ENCODE data around the gene HTT-AS.

The HTT-AS gene

DNA sequence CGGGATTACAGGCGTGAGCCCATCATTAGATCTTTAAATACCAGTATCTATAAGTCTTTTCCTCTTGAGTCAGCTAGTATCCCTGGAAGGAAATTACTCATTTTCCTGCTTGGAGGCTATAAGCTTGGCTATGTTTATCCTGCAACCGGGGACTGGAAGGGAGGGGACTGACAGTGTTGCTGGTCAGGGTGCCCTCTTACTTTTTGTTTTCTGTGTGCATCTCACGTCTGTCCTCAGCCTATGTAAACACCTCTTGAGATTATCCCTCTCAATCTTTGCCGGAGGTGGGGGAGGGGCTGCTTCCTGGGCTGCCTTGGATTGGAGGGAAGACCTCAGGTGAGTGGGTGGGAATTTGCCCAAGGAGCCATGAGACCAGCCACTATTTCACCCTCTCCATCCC lies 37.1 kb upstream of the HTT-AS start:
- no peak for DNase-seq (ENCODE audit: extremely low spot score)
- POLR2A ChIA-PET = no interaction called here
- CTCF ChIA-PET = interaction anchor here (1.0 to 1.7 kb wide), 6 partner anchors 9 to 369 kb away, joined by 3 to 5 read pairs (median 4); no protein-coding TSS in a partner anchor
- TF ChIP-seq, protein P1, sequence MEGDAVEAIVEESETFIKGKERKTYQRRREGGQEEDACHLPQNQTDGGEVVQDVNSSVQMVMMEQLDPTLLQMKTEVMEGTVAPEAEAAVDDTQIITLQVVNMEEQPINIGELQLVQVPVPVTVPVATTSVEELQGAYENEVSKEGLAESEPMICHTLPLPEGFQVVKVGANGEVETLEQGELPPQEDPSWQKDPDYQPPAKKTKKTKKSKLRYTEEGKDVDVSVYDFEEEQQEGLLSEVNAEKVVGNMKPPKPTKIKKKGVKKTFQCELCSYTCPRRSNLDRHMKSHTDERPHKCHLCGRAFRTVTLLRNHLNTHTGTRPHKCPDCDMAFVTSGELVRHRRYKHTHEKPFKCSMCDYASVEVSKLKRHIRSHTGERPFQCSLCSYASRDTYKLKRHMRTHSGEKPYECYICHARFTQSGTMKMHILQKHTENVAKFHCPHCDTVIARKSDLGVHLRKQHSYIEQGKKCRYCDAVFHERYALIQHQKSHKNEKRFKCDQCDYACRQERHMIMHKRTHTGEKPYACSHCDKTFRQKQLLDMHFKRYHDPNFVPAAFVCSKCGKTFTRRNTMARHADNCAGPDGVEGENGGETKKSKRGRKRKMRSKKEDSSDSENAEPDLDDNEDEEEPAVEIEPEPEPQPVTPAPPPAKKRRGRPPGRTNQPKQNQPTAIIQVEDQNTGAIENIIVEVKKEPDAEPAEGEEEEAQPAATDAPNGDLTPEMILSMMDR (IDR thresholded peaks at IDR 0.05; ENCODE audit: control extremely low read depth, extremely low read depth, low read depth, missing control alignments) = no peak

DNA sequence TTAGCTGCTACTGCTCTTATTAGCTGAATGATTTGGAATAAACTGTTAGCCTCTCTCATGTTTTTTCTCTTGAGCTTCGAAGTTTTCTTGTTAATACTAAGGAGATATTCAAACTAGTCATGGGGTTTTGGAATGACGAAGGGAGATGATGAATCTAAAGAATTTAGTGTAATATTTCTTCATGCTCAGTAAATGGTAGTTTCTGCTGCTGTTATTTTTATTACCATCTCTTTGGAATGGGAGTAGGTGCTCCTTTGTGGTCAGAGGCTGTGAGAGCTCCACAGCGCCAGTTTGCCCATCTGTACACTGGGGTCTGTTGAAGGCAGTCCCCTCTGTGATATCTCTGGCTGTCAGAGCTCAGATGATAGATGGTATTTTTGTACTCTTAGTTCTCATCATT lies 33.9 kb upstream of the HTT-AS start:
- POLR2A ChIA-PET = no interaction called here
- CTCF ChIA-PET = interaction anchor here (0.6 to 2.6 kb wide), 15 partner anchors 8 to 372 kb away, joined by 3 to 27 read pairs (median 5); no protein-coding TSS in a partner anchor
- TF ChIP-seq, protein P1 (IDR thresholded peaks at IDR 0.05; ENCODE audit: control extremely low read depth, extremely low read depth, low read depth, missing control alignments) = no peak
- no peak for DNase-seq (ENCODE audit: extremely low spot score)

DNA sequence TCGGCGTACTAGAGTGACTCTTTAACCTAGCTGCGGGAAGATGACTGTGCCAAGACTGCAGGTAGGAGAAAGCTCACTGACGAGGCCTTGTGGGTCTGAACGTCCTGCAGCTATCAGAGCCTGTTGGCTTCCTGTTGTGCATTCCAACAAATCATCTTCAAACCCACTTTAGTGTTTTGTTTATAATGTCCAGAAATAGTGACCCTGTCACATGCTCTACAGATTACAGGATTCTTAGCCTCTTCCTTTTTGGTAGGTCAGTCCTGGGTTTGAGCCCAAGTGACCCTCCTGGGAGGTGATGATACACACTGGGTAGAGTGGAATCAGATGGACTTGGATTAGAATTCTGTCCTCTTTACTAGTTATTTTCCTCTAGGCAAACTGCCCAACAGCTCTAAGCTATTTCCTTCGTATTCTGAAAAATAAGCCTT lies 33.4 kb upstream of the HTT-AS start:
- DNase-seq (ENCODE audit: extremely low spot score) = no peak
- TF ChIP-seq, protein P1 (IDR thresholded peaks at IDR 0.05; ENCODE audit: control extremely low read depth, extremely low read depth, low read depth, missing control alignments) = no peak
- ChIA-PET POLR2A (no interaction called here), CTCF (interaction anchor here (0.6 to 2.6 kb wide), 22 partner anchors 9 to 373 kb away, joined by 3 to 27 read pairs (median 5); no protein-coding TSS in a partner anchor)

DNA sequence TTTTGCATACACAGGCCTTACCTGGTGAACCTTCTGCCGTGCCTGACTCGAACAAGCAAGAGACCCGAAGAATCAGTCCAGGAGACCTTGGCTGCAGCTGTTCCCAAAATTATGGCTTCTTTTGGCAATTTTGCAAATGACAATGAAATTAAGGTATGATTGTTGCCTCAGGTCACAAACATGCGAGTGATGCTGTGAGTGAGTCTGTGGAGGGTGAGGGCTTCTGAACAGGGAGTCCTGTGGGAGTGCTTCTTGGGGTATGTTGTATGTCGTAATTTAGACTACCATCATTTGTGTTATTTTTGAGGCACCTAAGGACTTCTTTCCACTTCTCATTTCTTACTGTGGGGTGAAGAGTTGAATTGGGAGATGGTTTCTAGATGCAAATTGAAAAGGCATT lies 32.9 kb upstream of the HTT-AS start:
- no peak for DNase-seq (ENCODE audit: extremely low spot score)
- TF ChIP-seq, protein P1 (IDR thresholded peaks at IDR 0.05; ENCODE audit: control extremely low read depth, extremely low read depth, low read depth, missing control alignments) = no peak
- ChIA-PET CTCF (interaction anchor here (0.6 to 2.6 kb wide), 31 partner anchors 8 to 373 kb away, joined by 3 to 27 read pairs (median 5); no protein-coding TSS in a partner anchor), POLR2A (no interaction called here)

DNA sequence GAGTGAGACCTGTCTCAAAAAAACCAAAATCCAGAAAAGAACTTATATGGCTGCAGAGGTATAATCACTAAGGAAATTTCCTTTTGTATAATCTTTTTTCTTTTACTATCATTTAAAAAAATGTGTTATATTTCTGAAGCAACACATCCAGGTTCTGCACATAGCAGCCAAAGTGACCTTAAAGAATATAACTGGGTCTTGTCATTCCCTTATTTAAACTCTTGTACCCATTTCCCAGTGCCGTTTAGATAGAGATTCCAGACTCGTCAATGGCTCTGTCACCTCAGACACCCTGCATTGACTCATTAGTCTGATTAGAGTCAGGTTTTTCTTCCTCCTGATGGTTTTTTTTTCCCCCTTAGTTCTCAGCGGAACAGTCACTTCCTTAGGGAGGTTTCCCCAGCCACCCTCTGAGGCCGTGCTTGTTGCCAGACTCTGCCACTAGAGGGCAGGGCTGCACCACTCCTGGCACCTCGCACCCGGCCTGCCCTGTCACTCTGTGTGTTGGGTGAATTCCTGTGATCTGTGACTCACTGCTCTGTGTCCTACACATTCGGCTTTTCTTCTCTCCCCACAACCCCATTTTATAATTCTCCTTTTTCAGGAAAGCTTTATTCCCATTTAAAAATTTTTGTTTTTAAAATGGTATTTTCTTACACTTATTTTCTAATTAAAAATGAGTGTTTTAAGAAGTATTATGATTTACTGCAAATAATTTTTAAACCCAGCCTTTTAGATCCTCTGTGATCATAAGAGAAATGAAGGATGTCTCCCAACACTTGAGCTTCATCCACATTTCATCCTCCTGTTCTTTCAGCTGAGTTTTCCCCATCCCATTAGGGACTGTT lies 32.2 kb upstream of the HTT-AS start:
- TF ChIP-seq, protein P1 (IDR thresholded peaks at IDR 0.05; ENCODE audit: control extremely low read depth, extremely low read depth, low read depth, missing control alignments) = peak; percentile 98
- ChIA-PET POLR2A (no interaction called here), CTCF (interaction anchor here (0.6 to 2.6 kb wide), 30 partner anchors 9 to 374 kb away, joined by 3 to 27 read pairs (median 5); partner anchors contain the start of gene HGFAC)
- DNase-seq (ENCODE audit: extremely low spot score) = peak; percentile 89

DNA sequence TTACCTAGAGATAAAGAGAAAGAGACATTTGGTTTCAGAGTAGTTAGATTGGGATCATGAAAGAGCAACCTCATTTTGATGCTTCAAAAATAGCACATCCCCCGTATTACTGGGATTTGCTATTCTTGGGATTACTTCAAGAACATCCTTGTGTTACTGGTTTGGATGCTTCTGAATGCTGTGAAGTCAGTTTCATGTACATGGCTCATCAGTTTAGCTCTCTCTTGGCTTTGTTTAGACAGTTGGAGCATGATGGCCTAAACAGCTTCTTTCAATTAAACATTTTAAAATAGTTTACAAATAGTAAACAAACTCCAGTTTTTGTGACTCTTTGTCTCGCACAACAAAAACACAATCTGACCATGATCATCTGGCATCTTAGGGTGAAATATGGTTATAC lies 24.0 kb upstream of the HTT-AS start:
- DNase-seq (ENCODE audit: extremely low spot score) = no peak
- ChIA-PET POLR2A (no interaction called here), CTCF (interaction anchor here (1.0 to 1.5 kb wide), 4 partner anchors 11 to 383 kb away, joined by 3 read pairs; no protein-coding TSS in a partner anchor)
- TF ChIP-seq, protein P1 (IDR thresholded peaks at IDR 0.05; ENCODE audit: control extremely low read depth, extremely low read depth, low read depth, missing control alignments) = no peak

Data from GM10248 (cell line).